NCI-H460 (cell line): ENCODE results near the gene POU6F2. TPM values are rescaled to one million over a fixed set of nuclear protein-coding genes. Genes with fewer than 3 reads are reported as not detected.

ENCODE experiments used
- DNase-seq: peaks from one replicate; pipeline ENCODE4 v3.0.0-alpha.2; 2016; ENCODE audit warnings: low read depth; ENCODE audit errors: extremely low read depth
- total RNA-seq: library from RNA; depleted of rRNA; stranded (reverse); fragments of >200 nt; shearing (Covaris generic); gene quantifications from 2 replicates; pipeline ENCODE4 v1.2.3, GENCODE V29; 2014

POU6F2 gene
- total RNA-seq, 1 experiment from 2014 or later, result not detected

- no peak for DNase-seq
Measured at GRCh38 chr7:39125846-39126245, 148.1 kb downstream of the POU6F2 start.

GRCh38 chr7:39127058-39127457 is 149.3 kb downstream of the POU6F2 start:
- no peak for DNase-seq

GRCh38 chr7:39128287-39128843 is 150.7 kb downstream of the POU6F2 start:
- DNase-seq, result no peak

- no peak for DNase-seq
Measured at GRCh38 chr7:39130274-39130673, 152.6 kb downstream of the POU6F2 start.

- no peak for DNase-seq
Measured at GRCh38 chr7:39130857-39131526, 153.3 kb downstream of the POU6F2 start.

GRCh38 chr7:39132306-39132705 is 154.6 kb downstream of the POU6F2 start:
- no peak for DNase-seq

GRCh38 chr7:39133088-39133487 is 155.4 kb downstream of the POU6F2 start:
- no peak for DNase-seq

- no peak for DNase-seq
Measured at GRCh38 chr7:39137480-39137879, 159.8 kb downstream of the POU6F2 start.

- no peak for DNase-seq
Measured at GRCh38 chr7:39142750-39143149, 165.0 kb downstream of the POU6F2 start.

GRCh38 chr7:39144420-39144819 is 166.7 kb downstream of the POU6F2 start:
- no peak for DNase-seq

GRCh38 chr7:39145283-39145682 is 167.6 kb downstream of the POU6F2 start:
- no peak for DNase-seq

- DNase-seq, result no peak
Measured at GRCh38 chr7:39145935-39146334, 168.2 kb downstream of the POU6F2 start.

GRCh38 chr7:39152701-39153100 is 175.0 kb downstream of the POU6F2 start:
- DNase-seq, result no peak

GRCh38 chr7:39153113-39153512 is 175.4 kb downstream of the POU6F2 start:
- no peak for DNase-seq

GRCh38 chr7:39153647-39154046 is 175.9 kb downstream of the POU6F2 start:
- DNase-seq, result no peak

- DNase-seq, result no peak
Measured at GRCh38 chr7:39154815-39155214, 177.1 kb downstream of the POU6F2 start.

- no peak for DNase-seq
Measured at GRCh38 chr7:39158367-39158766, 180.7 kb downstream of the POU6F2 start.

- no peak for DNase-seq
Measured at GRCh38 chr7:39161903-39162302, 184.2 kb downstream of the POU6F2 start.

GRCh38 chr7:39164887-39165286 is 187.2 kb downstream of the POU6F2 start:
- DNase-seq, result no peak

- DNase-seq, result no peak
Measured at GRCh38 chr7:39168403-39169098, 190.8 kb downstream of the POU6F2 start.

- no peak for DNase-seq
Measured at GRCh38 chr7:39172137-39172536, 194.4 kb downstream of the POU6F2 start.

- no peak for DNase-seq
Measured at GRCh38 chr7:39181398-39181797, 203.7 kb downstream of the POU6F2 start.
